Measurements from ENCODE around the gene CHMP4A. TPM values are rescaled to one million over a fixed set of nuclear protein-coding genes. Genes with fewer than 3 reads are reported as not detected.

Gene CHMP4A
- total RNA-seq, 2 donors from 2014 or later: 62.8 to 69.8 TPM

Other genes starting within 250 kb of the CHMP4A start
- 10 to 100 TPM; 15.8 to 17.9 TPM for gene DHRS4L2, start 224.6 kb downstream of the CHMP4A start, total RNA-seq
- gene CARMIL3, start 161.5 kb downstream of the CHMP4A start, total RNA-seq: 1 to 10 TPM; 2.1 to 4.2 TPM
- gene CPNE6, start 141.9 kb downstream of the CHMP4A start, total RNA-seq: not detected
- gene PCK2, start 119.2 kb downstream of the CHMP4A start, total RNA-seq: 10 to 100 TPM; 31.4 to 57.6 TPM
- gene DCAF11, start 98.7 kb downstream of the CHMP4A start, total RNA-seq: 10 to 100 TPM; 72.4 to 94.8 TPM
- gene NRL, start 98.5 kb downstream of the CHMP4A start, total RNA-seq: 1 to 10 TPM; 1.7 to 2.5 TPM
- under 1 TPM in 1 of 2 donors, not detected in 1; 0.58 TPM for gene FITM1, start 82.8 kb downstream of the CHMP4A start, total RNA-seq
- 100 to 1,000 TPM; 361 to 375 TPM for gene PSME1, start 77.3 kb downstream of the CHMP4A start, total RNA-seq
- gene EMC9, start 71.9 kb downstream of the CHMP4A start, total RNA-seq: 10 to 100 TPM; 31.0 to 43.8 TPM
- gene PSME2, start 66.9 kb downstream of the CHMP4A start, total RNA-seq: 100 to 1,000 TPM; 339 to 489 TPM
- gene RNF31, start 66.0 kb downstream of the CHMP4A start, total RNA-seq: 10 to 100 TPM; 56.6 to 86.7 TPM
- 100 to 1,000 TPM; 106 to 190 TPM for gene IRF9, start 52.2 kb downstream of the CHMP4A start, total RNA-seq
- gene REC8, start 41.4 kb downstream of the CHMP4A start, total RNA-seq: 10 to 100 TPM; 35.7 to 58.8 TPM
- gene IPO4, start 24.7 kb downstream of the CHMP4A start, total RNA-seq: 10 to 100 TPM; 34.0 to 78.7 TPM
- gene TM9SF1, start 18.0 kb downstream of the CHMP4A start, total RNA-seq: 10 to 100 TPM; 28.6 to 33.4 TPM
- under 1 TPM in 1 of 2 donors, not detected in 1; 0.82 TPM for gene TSSK4, start 7.8 kb downstream of the CHMP4A start, total RNA-seq
- gene MDP1, start 2.6 kb upstream of the CHMP4A start, total RNA-seq: 1 to 10 TPM; 4.0 to 7.1 TPM
- gene NEDD8, start 18.9 kb upstream of the CHMP4A start, total RNA-seq: 100 to 1,000 TPM; 128 to 243 TPM
- gene GMPR2, start 19.4 kb upstream of the CHMP4A start, total RNA-seq: 10 to 100 TPM; 73.2 to 85.0 TPM
- 10 to 100 TPM; 61.4 to 76.4 TPM for gene TINF2, start 29.1 kb upstream of the CHMP4A start, total RNA-seq
- gene TGM1, start 49.7 kb upstream of the CHMP4A start, total RNA-seq: 10 to 100 TPM; 16.1 to 18.2 TPM
- gene RABGGTA, start 58.1 kb upstream of the CHMP4A start, total RNA-seq: 10 to 100 TPM; 61.0 to 68.3 TPM
- gene DHRS1, start 86.3 kb upstream of the CHMP4A start, total RNA-seq: 10 to 100 TPM; 12.6 to 14.2 TPM
- gene NOP9, start 86.4 kb upstream of the CHMP4A start, total RNA-seq: 10 to 100 TPM; 21.2 to 42.2 TPM
- gene CIDEB, start 94.5 kb upstream of the CHMP4A start, total RNA-seq: 10 to 100 TPM; 14.9 to 28.1 TPM
- 10 to 100 TPM in 1 of 2 donors, 1 to 10 TPM in 1; 8.7 to 13.5 TPM for gene LTB4R2, start 96.7 kb upstream of the CHMP4A start, total RNA-seq
- gene LTB4R, start 98.0 kb upstream of the CHMP4A start, total RNA-seq: 10 to 100 TPM; 11.6 to 21.4 TPM
- 10 to 100 TPM in 1 of 2 donors, 1 to 10 TPM in 1; 2.3 to 10.5 TPM for gene ADCY4, start 121.6 kb upstream of the CHMP4A start, total RNA-seq
- gene RIPK3, start 126.5 kb upstream of the CHMP4A start, total RNA-seq: 10 to 100 TPM; 12.9 to 17.4 TPM
- under 1 TPM in 1 of 2 donors, not detected in 1; 0.66 TPM for gene NFATC4, start 154.7 kb upstream of the CHMP4A start, total RNA-seq
- gene NYNRIN, start 185.5 kb upstream of the CHMP4A start, total RNA-seq: under 1 TPM in 1 of 2 donors, not detected in 1; 0.04 TPM
- 10 to 100 TPM; 11.1 to 14.6 TPM for gene CBLN3, start 216.2 kb upstream of the CHMP4A start, total RNA-seq
- 100 to 1,000 TPM in 1 of 2 donors, 10 to 100 TPM in 1; 64.3 to 132 TPM for gene KHNYN, start 216.5 kb upstream of the CHMP4A start, total RNA-seq
- gene SDR39U1, start 229.3 kb upstream of the CHMP4A start, total RNA-seq: 10 to 100 TPM; 36.6 to 45.7 TPM

Measured in activated T-helper 17 cell treated with anti-CD3 and anti-CD28 coated beads, Interleukin-2, amount 50 U/mL, for 72 hours (primary cell).